ENCODE data around the gene NR3C1. TPM values are rescaled to one million over a fixed set of nuclear protein-coding genes. Genes with fewer than 3 reads are reported as not detected.

NR3C1 gene
- total and polyA plus RNA-seq, 8 donors, result 6.5 to 42.2 (median 27.1) TPM

GRCh38 chr5:143233031-143233430 lies 170.5 kb downstream of the NR3C1 start:
- no peak for FAIRE-seq
- Histone ChIP-seq H3K27me3 (no peaks in the 10 kb centered on the region), H3K4me3 (no peak overlapping the region), H3K9me3 (no peaks in the 10 kb centered on the region), H3K27ac (peak overlapping the region in 1 of 4 donors; percentile 28), H3K4me1 (no peaks in the 10 kb centered on the region), H3K36me3 (no peaks in the 10 kb centered on the region)
- intact Hi-C loops (cut with DNase I), result no loop called here
- ATAC-seq, result no peak
- 82 to 83% methylated on average over 2 of the region's 2 CpGs for WGBS, 2 donors
- TF ChIP-seq CTCF (IDR thresholded peaks at IDR 0.05), result no peak
- DNase-seq, result no peak

- no peak overlapping the region for H3K27ac ChIP-seq
- intact Hi-C loops (cut with DNase I), result no loop called here
- no peaks in the 10 kb centered on the region for H3K36me3 ChIP-seq
- TF ChIP-seq CTCF (IDR thresholded peaks at IDR 0.05), result no peak
- no peaks in the 10 kb centered on the region for H3K4me1 ChIP-seq
- no peaks in the 10 kb centered on the region for H3K9me3 ChIP-seq
- DNase-seq (no peak), ATAC-seq (no peak), FAIRE-seq (no peak)
- 78 to 82% methylated on average over 7 of the region's 7 CpGs for WGBS, 2 donors
- no peaks in the 10 kb centered on the region for H3K27me3 ChIP-seq
- no peak overlapping the region for H3K4me3 ChIP-seq
Observed at GRCh38 chr5:143231973-143232812, 171.3 kb downstream of the NR3C1 start.

GRCh38 chr5:143231416-143231815 lies 172.1 kb downstream of the NR3C1 start:
- intact Hi-C loops (cut with DNase I), result no loop called here
- no peak for TF ChIP-seq CTCF (IDR thresholded peaks at IDR 0.05)
- Histone ChIP-seq H3K27me3 (no peaks in the 10 kb centered on the region), H3K4me3 (no peak overlapping the region), H3K9me3 (no peaks in the 10 kb centered on the region), H3K4me1 (no peaks in the 10 kb centered on the region), H3K27ac (no peak overlapping the region), H3K36me3 (no peaks in the 10 kb centered on the region)
- FAIRE-seq, result no peak
- DNase-seq, result no peak
- no peak for ATAC-seq
- WGBS, 2 donors, result 75 to 82% methylated on average over 3 of the region's 3 CpGs

GRCh38 chr5:143230676-143230996 lies 172.8 kb downstream of the NR3C1 start:
- ATAC-seq (peak in 1 of 4 donors; percentile 22), FAIRE-seq (no peak), DNase-seq (no peak)
- no peak overlapping the region for H3K27ac ChIP-seq
- no peaks in the 10 kb centered on the region for H3K27me3 ChIP-seq
- TF ChIP-seq CTCF (IDR thresholded peaks at IDR 0.05), result no peak
- no peaks in the 10 kb centered on the region for H3K4me1 ChIP-seq
- intact Hi-C loops (cut with DNase I), result no loop called here
- no peak overlapping the region for H3K4me3 ChIP-seq
- H3K36me3 ChIP-seq, result no peaks in the 10 kb centered on the region
- no peaks in the 10 kb centered on the region for H3K9me3 ChIP-seq
- 78 to 82% methylated on average over 6 of the region's 6 CpGs for WGBS, 2 donors
